Upper lobe of left lung (tissue), 4 donors: ENCODE measurements around the gene NID2.

Experiments
- CTCF ChIP-seq, 6 experiments: fragments of 450-650 bp in 4 of 6; fragments of 200-600 bp in 2 of 6; sonication (generic) in 2 of 6; IDR thresholded peaks; one replicate each; pipeline ENCODE4 v1.5.1; 2016 to 2019; ENCODE audit warnings: antibody characterized with exemption in 6 of 6
- EP300 ChIP-seq, 4 donors: sonication (generic); formaldehyde crosslinking; IDR thresholded peaks; one replicate each; pipeline ENCODE4 v1.5.1; 2017; ENCODE audit warnings: antibody characterized with exemption in 4 of 4, control low read depth in 2 of 4
- POLR2A ChIP-seq, 4 donors: fragments of 450-650 bp; IDR thresholded peaks; one replicate each; pipeline ENCODE4 v1.5.1; 2016 to 2017; ENCODE audit warnings: antibody characterized with exemption in 4 of 4, mild to moderate bottlenecking in 2 of 4
- POLR2AphosphoS5 ChIP-seq, 2 donors: sonication (generic); formaldehyde crosslinking; IDR thresholded peaks; one replicate each; pipeline ENCODE4 v1.5.1; 2017; ENCODE audit warnings: antibody characterized with exemption in 2 of 2

GRCh38 chr14:51981218-51981854 lies 87.5 kb downstream of the NID2 start:
- TF ChIP-seq CTCF (IDR thresholded peaks at IDR 0.05) (no peak), POLR2A (IDR thresholded peaks at IDR 0.05) (no peak), EP300 (IDR thresholded peaks at IDR 0.05) (no peak), POLR2AphosphoS5 (IDR thresholded peaks at IDR 0.05) (no peak)
